Nephron (organoid): ENCODE data around the gene SMARCD1.

Experiments
- H3K27ac Mint-ChIP-seq, 3 experiments: 2 replicates each; pipeline ENCODE4 v1.8.0; 2020; ENCODE audit warnings: mixed read lengths in 3 of 3, mild to moderate bottlenecking in 2 of 3, moderate library complexity in 1 of 3
- H3K27me3 Mint-ChIP-seq: 2 replicates; pipeline ENCODE4 v1.8.0; 2021; ENCODE audit warnings: low read depth, mild to moderate bottlenecking, moderate library complexity, mixed read lengths
- H3K36me3 Mint-ChIP-seq: 2 replicates; pipeline ENCODE4 v1.8.0; 2020; ENCODE audit warnings: low read depth, mixed read lengths
- H3K4me1 Mint-ChIP-seq: 2 replicates; pipeline ENCODE4 v1.8.0; 2020; ENCODE audit warnings: mixed read lengths
- H3K4me3 Mint-ChIP-seq, 3 experiments: 2 replicates each; pipeline ENCODE4 v1.8.0; 2020; ENCODE audit warnings: mild to moderate bottlenecking in 3 of 3, mixed read lengths in 3 of 3, moderate library complexity in 2 of 3
- H3K9me3 Mint-ChIP-seq: 2 replicates; pipeline ENCODE4 v1.8.0; 2020; ENCODE audit warnings: mixed read lengths
- TF ChIP-seq, protein P1 (sequence below), 3 experiments: fragments of 200-600 bp; sonication (generic); IDR thresholded peaks; one replicate each; pipeline ENCODE4 v1.5.0; 2021; ENCODE audit warnings: antibody characterized with exemption in 3 of 3; ENCODE audit not compliant: unreplicated experiment in 3 of 3

SMARCD1 gene

GRCh38 chr12:50099302-50100008 is 14.3 kb downstream of the SMARCD1 start:
- no peaks in the 10 kb centered on the region for H3K27me3 Mint-ChIP-seq
- peaks cover 28% of the 10 kb centered on the region for H3K4me1 Mint-ChIP-seq
- TF ChIP-seq, protein P1, sequence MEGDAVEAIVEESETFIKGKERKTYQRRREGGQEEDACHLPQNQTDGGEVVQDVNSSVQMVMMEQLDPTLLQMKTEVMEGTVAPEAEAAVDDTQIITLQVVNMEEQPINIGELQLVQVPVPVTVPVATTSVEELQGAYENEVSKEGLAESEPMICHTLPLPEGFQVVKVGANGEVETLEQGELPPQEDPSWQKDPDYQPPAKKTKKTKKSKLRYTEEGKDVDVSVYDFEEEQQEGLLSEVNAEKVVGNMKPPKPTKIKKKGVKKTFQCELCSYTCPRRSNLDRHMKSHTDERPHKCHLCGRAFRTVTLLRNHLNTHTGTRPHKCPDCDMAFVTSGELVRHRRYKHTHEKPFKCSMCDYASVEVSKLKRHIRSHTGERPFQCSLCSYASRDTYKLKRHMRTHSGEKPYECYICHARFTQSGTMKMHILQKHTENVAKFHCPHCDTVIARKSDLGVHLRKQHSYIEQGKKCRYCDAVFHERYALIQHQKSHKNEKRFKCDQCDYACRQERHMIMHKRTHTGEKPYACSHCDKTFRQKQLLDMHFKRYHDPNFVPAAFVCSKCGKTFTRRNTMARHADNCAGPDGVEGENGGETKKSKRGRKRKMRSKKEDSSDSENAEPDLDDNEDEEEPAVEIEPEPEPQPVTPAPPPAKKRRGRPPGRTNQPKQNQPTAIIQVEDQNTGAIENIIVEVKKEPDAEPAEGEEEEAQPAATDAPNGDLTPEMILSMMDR (IDR thresholded peaks at IDR 0.05; ENCODE audit: unreplicated experiment in 3 of 3) = no peak
- no peak overlapping the region for H3K27ac Mint-ChIP-seq
- no peak overlapping the region for H3K4me3 Mint-ChIP-seq
- H3K9me3 Mint-ChIP-seq = no peaks in the 10 kb centered on the region
- H3K36me3 Mint-ChIP-seq = peaks cover 67% of the 10 kb centered on the region

- Mint-ChIP-seq H3K27me3 (no peaks in the 10 kb centered on the region), H3K9me3 (no peaks in the 10 kb centered on the region), H3K27ac (no peak overlapping the region), H3K4me3 (no peak overlapping the region), H3K36me3 (peaks cover 58% of the 10 kb centered on the region), H3K4me1 (peaks cover 38% of the 10 kb centered on the region)
- TF ChIP-seq, protein P1 (IDR thresholded peaks at IDR 0.05; ENCODE audit: unreplicated experiment in 3 of 3) = no peak
Observed at GRCh38 chr12:50100561-50100960, 15.4 kb downstream of the SMARCD1 start.

DNA sequence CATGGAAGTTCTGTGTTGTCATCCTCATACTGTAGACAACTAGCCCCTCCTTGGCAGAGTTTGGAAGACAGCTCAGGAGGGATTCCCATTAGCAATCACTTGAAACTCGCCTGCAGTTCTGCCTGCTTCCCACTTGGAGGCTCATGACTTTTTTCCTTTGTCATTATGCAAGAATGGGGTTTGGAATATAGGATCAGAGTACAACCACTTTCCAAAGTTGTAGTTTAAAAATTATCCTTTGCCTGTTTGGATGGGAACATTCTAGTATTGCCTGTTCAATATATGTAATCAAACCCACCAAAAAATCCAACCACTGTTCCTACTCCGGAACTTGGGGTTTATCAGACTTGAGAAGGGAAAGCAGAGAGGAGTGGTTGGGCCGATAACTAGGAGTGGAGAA is 16.5 kb downstream of the SMARCD1 start:
- Mint-ChIP-seq H3K4me1 (peaks cover 41% of the 10 kb centered on the region), H3K4me3 (no peak overlapping the region), H3K27me3 (no peaks in the 10 kb centered on the region), H3K27ac (peak overlapping the region; percentile 59 to 89 (median 86)), H3K9me3 (no peaks in the 10 kb centered on the region), H3K36me3 (peaks cover 47% of the 10 kb centered on the region)
- TF ChIP-seq, protein P1 (IDR thresholded peaks at IDR 0.05; ENCODE audit: unreplicated experiment in 3 of 3) = peak; percentile 51 to 59 (median 57)

GRCh38 chr12:50102131-50102531 is 17.0 kb downstream of the SMARCD1 start:
- H3K4me1 Mint-ChIP-seq = peaks cover 41% of the 10 kb centered on the region
- peaks cover 43% of the 10 kb centered on the region for H3K36me3 Mint-ChIP-seq
- no peaks in the 10 kb centered on the region for H3K9me3 Mint-ChIP-seq
- TF ChIP-seq, protein P1 (IDR thresholded peaks at IDR 0.05; ENCODE audit: unreplicated experiment in 3 of 3) = no peak
- H3K27me3 Mint-ChIP-seq = no peaks in the 10 kb centered on the region
- H3K4me3 Mint-ChIP-seq = no peak overlapping the region
- H3K27ac Mint-ChIP-seq = peak overlapping the region; percentile 71 to 89 (median 86)

DNA sequence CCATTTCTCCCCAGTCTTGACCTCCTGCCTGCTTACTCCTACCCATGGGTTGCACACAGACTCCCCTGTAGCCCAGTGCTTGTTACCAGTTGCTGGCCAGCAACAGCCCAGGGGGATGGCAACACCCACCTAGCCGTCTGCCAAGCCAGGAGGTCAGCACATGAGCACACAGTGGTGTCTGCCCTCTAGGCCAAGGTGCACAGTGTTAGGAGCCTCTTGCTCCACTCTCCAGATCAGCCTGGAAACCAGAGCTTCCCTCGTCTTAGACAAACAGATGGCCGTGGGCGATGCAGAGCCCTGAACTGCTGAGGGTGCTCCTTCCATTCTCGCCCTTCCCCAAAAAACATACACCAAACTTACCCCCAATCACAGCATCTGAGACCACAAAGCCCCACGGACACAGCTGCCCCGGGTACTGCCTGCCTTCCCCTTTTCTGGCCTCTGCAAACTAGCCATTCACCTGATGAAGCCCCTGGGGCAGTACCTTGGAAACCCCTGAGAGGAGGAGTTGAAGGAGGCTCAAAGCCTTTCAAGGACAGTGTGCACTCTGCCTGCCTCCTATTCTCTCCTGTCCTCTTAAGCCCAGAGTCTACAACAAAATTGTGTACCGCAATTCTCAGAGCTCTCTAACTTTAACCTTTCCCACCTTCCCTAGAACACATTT is 17.6 kb downstream of the SMARCD1 start:
- Mint-ChIP-seq H3K4me1 (peaks cover 41% of the 10 kb centered on the region), H3K9me3 (no peaks in the 10 kb centered on the region), H3K27me3 (no peaks in the 10 kb centered on the region), H3K27ac (peak overlapping the region; percentile 71 to 89 (median 71)), H3K4me3 (no peak overlapping the region), H3K36me3 (peaks cover 38% of the 10 kb centered on the region)
- TF ChIP-seq, protein P1 (IDR thresholded peaks at IDR 0.05; ENCODE audit: unreplicated experiment in 3 of 3) = no peak
